HepG2 (cell line): ENCODE results near the gene TJP1. TPM values are rescaled to one million over a fixed set of nuclear protein-coding genes. Genes with fewer than 3 reads are reported as not detected.

Experiments
- CEBPB ChIP-seq: IDR thresholded peaks from 2 replicates; pipeline ENCODE4 v1.6.1; 2011; ENCODE audit warnings: low read depth, low read length, improper control_type of control experiment, borderline replicate concordance
- GFI1 ChIP-seq: sonication (generic); formaldehyde crosslinking; IDR thresholded peaks from 2 replicates; pipeline ENCODE4 v1.5.0; 2020; ENCODE audit warnings: missing genetic modification reagents, mild to moderate bottlenecking, borderline replicate concordance
- GTF2F1 ChIP-seq: fragments of 150-350 bp; IDR thresholded peaks from 2 replicates; pipeline ENCODE4 v1.6.1; 2014; ENCODE audit warnings: low read length
- JUNB ChIP-seq: sonication (generic); formaldehyde crosslinking; IDR thresholded peaks from 2 replicates; pipeline ENCODE4 v1.8.0; 2022; ENCODE audit warnings: missing genetic modification reagents, mild to moderate bottlenecking, borderline replicate concordance
- MIER2 ChIP-seq: IDR thresholded peaks from 2 replicates; pipeline ENCODE4 v1.6.1; 2016; ENCODE audit warnings: missing biosample characterization, missing genetic modification reagents
- MYNN ChIP-seq: sonication (generic); formaldehyde crosslinking; IDR thresholded peaks from 2 replicates; pipeline ENCODE4 v1.4.0; 2020; ENCODE audit warnings: mild to moderate bottlenecking, low read depth, missing genetic modification reagents
- RCOR2 ChIP-seq: IDR thresholded peaks from 2 replicates; pipeline ENCODE4 v1.6.1; 2016; ENCODE audit warnings: missing biosample characterization, missing genetic modification reagents
- RFX1 ChIP-seq: fragments of 450-650 bp; IDR thresholded peaks from 2 replicates; pipeline ENCODE4 v1.6.1; 2017
- RFXAP ChIP-seq: sonication (generic); formaldehyde crosslinking; IDR thresholded peaks from 2 replicates; pipeline ENCODE4 v1.4.0; 2020; ENCODE audit warnings: missing genetic modification reagents, borderline replicate concordance
- SAFB2 ChIP-seq: sonication (generic); formaldehyde crosslinking; IDR thresholded peaks from 2 replicates; pipeline ENCODE4 v1.5.1; 2020; ENCODE audit warnings: missing genetic modification reagents, low read depth, mild to moderate bottlenecking, borderline replicate concordance
- SMC3 ChIP-seq: IDR thresholded peaks from 2 replicates; pipeline ENCODE4 v1.6.1; 2011; ENCODE audit warnings: low read length, improper control_type of control experiment
- SNAPC2 ChIP-seq: sonication (generic); formaldehyde crosslinking; IDR thresholded peaks from 2 replicates; pipeline ENCODE4 v1.8.1; 2022; ENCODE audit warnings: mild to moderate bottlenecking, missing genetic modification reagents
- SNRNP70 ChIP-seq: fragments of 200-400 bp; formaldehyde crosslinking; IDR thresholded peaks from 2 replicates; pipeline ENCODE4 v1.6.1; 2017; ENCODE audit warnings: mild to moderate bottlenecking, low read depth, low read length, moderate library complexity
- TCF7L2 ChIP-seq: IDR thresholded peaks from 2 replicates; pipeline ENCODE4 v1.6.1; 2011; ENCODE audit warnings: mild to moderate bottlenecking, low read depth, low read length, moderate library complexity
- TIGD3 ChIP-seq: sonication (generic); formaldehyde crosslinking; IDR thresholded peaks from 2 replicates; pipeline ENCODE4 v1.5.1; 2020; ENCODE audit warnings: mild to moderate bottlenecking, missing genetic modification reagents, borderline replicate concordance
- TP53 ChIP-seq: sonication (generic); formaldehyde crosslinking; conservative IDR thresholded peaks from 2 replicates; pipeline ENCODE4 v1.4.0; 2020; ENCODE audit warnings: missing genetic modification reagents
- ZBTB7A ChIP-seq: sonication (generic); formaldehyde crosslinking; IDR thresholded peaks from 2 replicates; pipeline ENCODE4 v1.8.0; 2022; ENCODE audit warnings: mild to moderate bottlenecking, missing genetic modification reagents
- ZFY ChIP-seq: sonication (generic); formaldehyde crosslinking; IDR thresholded peaks from 2 replicates; pipeline ENCODE4 v1.4.0; 2020; ENCODE audit warnings: missing genetic modification reagents
- ZNF550 ChIP-seq: sonication (generic); formaldehyde crosslinking; IDR thresholded peaks from 2 replicates; pipeline ENCODE4 v1.4.0; 2020; ENCODE audit warnings: mild to moderate bottlenecking, missing genetic modification reagents, borderline replicate concordance
- ZNF563 ChIP-seq: sonication (generic); formaldehyde crosslinking; IDR thresholded peaks from 2 replicates; pipeline ENCODE4 v1.8.0; 2022; ENCODE audit warnings: mild to moderate bottlenecking, moderate library complexity, missing genetic modification reagents
- ZNF589 ChIP-seq: sonication (generic); formaldehyde crosslinking; conservative IDR thresholded peaks from 2 replicates; pipeline ENCODE4 v1.8.0; 2022; ENCODE audit warnings: mild to moderate bottlenecking, moderate library complexity, missing genetic modification reagents
- ZNF83 ChIP-seq: sonication (generic); formaldehyde crosslinking; IDR thresholded peaks from 2 replicates; pipeline ENCODE4 v1.4.0; 2020; ENCODE audit warnings: missing genetic modification reagents, mild to moderate bottlenecking, borderline replicate concordance
- ZSCAN20 ChIP-seq: sonication (generic); formaldehyde crosslinking; IDR thresholded peaks from 2 replicates; pipeline ENCODE4 v1.4.0; 2020; ENCODE audit warnings: missing genetic modification reagents, mild to moderate bottlenecking, borderline replicate concordance
- polyA plus RNA-seq, 8 experiments: library from polyadenylated mRNA; depleted of rRNA in 3 of 8; stranded (reverse) in 7 of 8; unstranded in 1 of 8; fragments of >200 nt; fragmentation: Illumina TruSeq in 4 of 8; extraction: Trizol in 4 of 8; gene quantifications; 2 replicates each; pipeline versions ENCODE4 v1.2.1 to v1.2.3, GENCODE V29; 2011 to 2016; ENCODE audit warnings: low read depth in 4 of 8, missing spikeins in 1 of 8, mixed read lengths in 1 of 8; ENCODE audit not compliant: insufficient read depth in 1 of 8
- total RNA-seq, 5 experiments: library from RNA; depleted of rRNA; stranded (reverse); fragments of >200 nt; fragmentation: Illumina TruSeq; extraction: Trizol; gene quantifications; 2 replicates each; pipeline ENCODE4 v1.2.3, GENCODE V29; 2016; ENCODE audit warnings: low read depth in 1 of 5
- TF ChIP-seq, protein P1 (sequence below): sonication (generic); formaldehyde crosslinking; IDR thresholded peaks from 2 replicates; pipeline ENCODE4 v1.5.0; 2020; ENCODE audit warnings: mild to moderate bottlenecking, missing genetic modification reagents
- TF ChIP-seq, protein P2 (sequence below): sonication (generic); formaldehyde crosslinking; IDR thresholded peaks from 2 replicates; pipeline ENCODE4 v1.4.0; 2020; ENCODE audit warnings: mild to moderate bottlenecking, low read depth, missing genetic modification reagents

Gene TJP1
- total and polyA plus RNA-seq, 2 of the 13 experiments (the other 11 are each of a cell fraction or from before 2014, with no cell fraction given): 25.9 to 27.1 TPM

DNA sequence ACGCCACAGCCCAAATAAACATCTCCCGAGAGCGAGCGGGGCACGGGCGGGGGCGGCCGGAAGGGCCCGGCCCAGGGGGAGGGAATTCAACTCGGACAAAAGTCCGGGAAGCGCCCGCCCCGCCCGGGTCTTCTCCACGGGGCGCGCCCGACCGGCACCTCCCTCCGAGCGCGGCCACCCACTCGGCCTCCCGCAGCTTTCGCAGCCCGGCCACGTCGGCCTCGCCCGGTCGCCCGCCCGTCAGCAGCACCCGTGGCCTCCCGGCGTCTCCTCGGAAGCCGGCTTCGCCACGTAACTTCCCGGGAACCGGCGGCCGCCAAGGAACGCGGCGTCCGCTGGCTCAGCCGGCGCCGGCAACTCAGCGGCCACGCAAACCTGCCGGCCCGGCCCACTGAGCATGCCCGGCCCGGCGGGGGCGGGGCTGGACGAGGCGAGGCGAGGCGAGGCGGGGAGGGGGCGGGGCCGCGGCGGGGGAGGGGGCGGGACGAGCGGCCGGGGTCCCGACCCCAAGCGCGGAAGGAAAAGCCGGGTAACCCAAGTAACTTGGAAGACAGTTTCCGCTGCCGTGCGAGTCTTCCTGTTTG, at the start of gene TJP1 (continued):
- TF ChIP-seq, protein P1, sequence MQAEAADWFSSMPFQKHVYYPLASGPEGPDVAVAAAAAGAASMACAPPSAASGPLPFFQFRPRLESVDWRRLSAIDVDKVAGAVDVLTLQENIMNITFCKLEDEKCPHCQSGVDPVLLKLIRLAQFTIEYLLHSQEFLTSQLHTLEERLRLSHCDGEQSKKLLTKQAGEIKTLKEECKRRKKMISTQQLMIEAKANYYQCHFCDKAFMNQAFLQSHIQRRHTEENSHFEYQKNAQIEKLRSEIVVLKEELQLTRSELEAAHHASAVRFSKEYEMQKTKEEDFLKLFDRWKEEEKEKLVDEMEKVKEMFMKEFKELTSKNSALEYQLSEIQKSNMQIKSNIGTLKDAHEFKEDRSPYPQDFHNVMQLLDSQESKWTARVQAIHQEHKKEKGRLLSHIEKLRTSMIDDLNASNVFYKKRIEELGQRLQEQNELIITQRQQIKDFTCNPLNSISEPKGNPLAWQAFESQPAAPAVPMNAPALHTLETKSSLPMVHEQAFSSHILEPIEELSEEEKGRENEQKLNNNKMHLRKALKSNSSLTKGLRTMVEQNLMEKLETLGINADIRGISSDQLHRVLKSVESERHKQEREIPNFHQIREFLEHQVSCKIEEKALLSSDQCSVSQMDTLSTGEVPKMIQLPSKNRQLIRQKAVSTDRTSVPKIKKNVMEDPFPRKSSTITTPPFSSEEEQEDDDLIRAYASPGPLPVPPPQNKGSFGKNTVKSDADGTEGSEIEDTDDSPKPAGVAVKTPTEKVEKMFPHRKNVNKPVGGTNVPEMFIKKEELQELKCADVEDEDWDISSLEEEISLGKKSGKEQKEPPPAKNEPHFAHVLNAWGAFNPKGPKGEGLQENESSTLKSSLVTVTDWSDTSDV (CRISPR knock-in tag): no peak
- TF ChIP-seq SAFB2 (CRISPR knock-in tag): peak; percentile 53; the same call in 1 of the 2 replicates
- TF ChIP-seq ZFY (CRISPR knock-in tag): peak; percentile 89
- TF ChIP-seq RCOR2 (CRISPR knock-in tag): no peak
- TF ChIP-seq RFX1: no peak
- no peak for TF ChIP-seq TCF7L2
- peak; percentile 52; the same call in 1 of the 2 replicates for TF ChIP-seq ZSCAN20 (CRISPR knock-in tag)
- TF ChIP-seq ZBTB7A (CRISPR knock-in tag): no peak
- TF ChIP-seq, protein P2, sequence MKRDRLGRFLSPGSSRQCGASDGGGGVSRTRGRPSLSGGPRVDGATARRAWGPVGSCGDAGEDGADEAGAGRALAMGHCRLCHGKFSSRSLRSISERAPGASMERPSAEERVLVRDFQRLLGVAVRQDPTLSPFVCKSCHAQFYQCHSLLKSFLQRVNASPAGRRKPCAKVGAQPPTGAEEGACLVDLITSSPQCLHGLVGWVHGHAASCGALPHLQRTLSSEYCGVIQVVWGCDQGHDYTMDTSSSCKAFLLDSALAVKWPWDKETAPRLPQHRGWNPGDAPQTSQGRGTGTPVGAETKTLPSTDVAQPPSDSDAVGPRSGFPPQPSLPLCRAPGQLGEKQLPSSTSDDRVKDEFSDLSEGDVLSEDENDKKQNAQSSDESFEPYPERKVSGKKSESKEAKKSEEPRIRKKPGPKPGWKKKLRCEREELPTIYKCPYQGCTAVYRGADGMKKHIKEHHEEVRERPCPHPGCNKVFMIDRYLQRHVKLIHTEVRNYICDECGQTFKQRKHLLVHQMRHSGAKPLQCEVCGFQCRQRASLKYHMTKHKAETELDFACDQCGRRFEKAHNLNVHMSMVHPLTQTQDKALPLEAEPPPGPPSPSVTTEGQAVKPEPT (CRISPR knock-in tag): no peak
- TF ChIP-seq ZNF563: peak; percentile 2; the same call in 1 of the 2 replicates
- no peak for TF ChIP-seq TP53
- TF ChIP-seq TIGD3 (CRISPR knock-in tag): no peak
- TF ChIP-seq GTF2F1: no peak
- no peak for TF ChIP-seq SNRNP70
- TF ChIP-seq ZNF550 (CRISPR knock-in tag): no peak
- TF ChIP-seq MIER2 (CRISPR knock-in tag): no peak
- no peak for TF ChIP-seq SMC3
- no peak for TF ChIP-seq ZNF83
- no peak for TF ChIP-seq SNAPC2
- TF ChIP-seq GFI1 (CRISPR knock-in tag): no peak
- no peak for TF ChIP-seq MYNN (CRISPR knock-in tag)
- TF ChIP-seq RFXAP: 0 out of 2 replicates have a peak, but pooled peaks have one; percentile 18
- no peak for TF ChIP-seq JUNB (CRISPR knock-in tag)
- no peak for TF ChIP-seq ZNF589 (CRISPR knock-in tag)
- TF ChIP-seq CEBPB: no peak
